Stomach (tissue), 9 donors: ENCODE measurements around the gene TCL1B. TPM values are rescaled to one million over a fixed set of nuclear protein-coding genes. Genes with fewer than 3 reads are reported as not detected.

ENCODE experiments used
- DNase-seq, 2 donors: peaks; one replicate each; pipeline versions ENCODE4 v3.0.0 to v3.0.0-alpha.2; 2013 to 2019
- H3K27ac ChIP-seq, 5 donors: fragments of 200-600 bp in 4 of 5; sonication (generic) in 4 of 5; one replicate each; pipeline ENCODE4 v1.5.1; 2013 to 2019; ENCODE audit warnings: mild to moderate bottlenecking in 1 of 5, moderate library complexity in 1 of 5
- H3K27me3 ChIP-seq, 3 donors: fragments of 200-600 bp; sonication (generic); one replicate each; pipeline ENCODE4 v1.5.1; 2017 to 2019; ENCODE audit warnings: mixed run types in 1 of 3
- H3K36me3 ChIP-seq, 4 donors: fragments of 200-600 bp; sonication (generic); 1 replicate in 3 of 4; 2 replicates in 1 of 4; pipeline ENCODE4 v1.5.1; 2016 to 2019
- H3K4me1 ChIP-seq, 4 donors: fragments of 200-600 bp; sonication (generic); one replicate each; pipeline ENCODE4 v1.5.1; 2016 to 2019
- H3K4me3 ChIP-seq, 4 donors: fragments of 200-600 bp; sonication (generic) in 3 of 4; one replicate each; pipeline ENCODE4 v1.5.1; 2016 to 2019; ENCODE audit warnings: mild to moderate bottlenecking in 1 of 4
- H3K9me3 ChIP-seq, 4 donors: fragments of 200-600 bp; sonication (generic); one replicate each; pipeline ENCODE4 v1.5.1; 2016 to 2019
- EP300 ChIP-seq: sonication (generic); formaldehyde crosslinking; IDR thresholded peaks from one replicate; pipeline ENCODE4 v1.6.1; 2017; ENCODE audit warnings: antibody characterized with exemption
- POLR2A ChIP-seq, 4 donors: fragments of 450-650 bp; IDR thresholded peaks; one replicate each; pipeline ENCODE4 v1.6.1; 2016; ENCODE audit warnings: antibody characterized with exemption in 4 of 4, control low read depth in 2 of 4, mild to moderate bottlenecking in 1 of 4, moderate library complexity in 1 of 4
- POLR2AphosphoS5 ChIP-seq, 3 donors: sonication (generic); formaldehyde crosslinking; IDR thresholded peaks; one replicate each; pipeline ENCODE4 v1.6.1; 2016; ENCODE audit warnings: antibody characterized with exemption in 3 of 3
- WGBS, 5 donors: extraction: QIAGEN DNeasy Blood & Tissue Kit in 3 of 5; methylation state at CpG; one replicate each; pipeline versions ENCODE4 v1.1.5 to v1.1.7; 2013 to 2018; 5-methylcytosine and 5-hydroxymethylcytosine counted together
- intact Hi-C: fragments of 100-400 bp; cut with DNase I; formaldehyde crosslinking; loops from one replicate; pipeline ENCODE4 v1.15.1; 2023; ENCODE audit warnings: low total_unique reads
- polyA plus RNA-seq, 3 donors: library from polyadenylated mRNA; stranded (reverse); fragments of 200-250 nt; gene quantifications; one replicate each; pipeline ENCODE4 v1.2.3, GENCODE V29; 2013
- total RNA-seq, 5 donors: library from RNA; depleted of rRNA; stranded (reverse); fragments of >200 nt; gene quantifications; one replicate each; pipeline versions ENCODE4 v1.1.0 to v1.2.3, GENCODE V29; 2014 to 2016
- TF ChIP-seq, protein P1 (sequence below), 7 experiments: fragments of 450-650 bp in 4 of 7; fragments of 200-600 bp in 3 of 7; sonication (generic) in 3 of 7; IDR thresholded peaks; one replicate each; pipeline ENCODE4 v1.5.1; 2016 to 2019; ENCODE audit warnings: antibody characterized with exemption in 7 of 7, control low read depth in 2 of 7, mild to moderate bottlenecking in 1 of 7
- donor health status: healthy with polysubstance abuse.
- donor health status: Bipolar disorder and iron deficiency.
- donor health status: healthy.

TCL1B gene
- total and polyA plus RNA-seq, 8 donors, result 0.37 TPM; not detected in 7

DNA sequence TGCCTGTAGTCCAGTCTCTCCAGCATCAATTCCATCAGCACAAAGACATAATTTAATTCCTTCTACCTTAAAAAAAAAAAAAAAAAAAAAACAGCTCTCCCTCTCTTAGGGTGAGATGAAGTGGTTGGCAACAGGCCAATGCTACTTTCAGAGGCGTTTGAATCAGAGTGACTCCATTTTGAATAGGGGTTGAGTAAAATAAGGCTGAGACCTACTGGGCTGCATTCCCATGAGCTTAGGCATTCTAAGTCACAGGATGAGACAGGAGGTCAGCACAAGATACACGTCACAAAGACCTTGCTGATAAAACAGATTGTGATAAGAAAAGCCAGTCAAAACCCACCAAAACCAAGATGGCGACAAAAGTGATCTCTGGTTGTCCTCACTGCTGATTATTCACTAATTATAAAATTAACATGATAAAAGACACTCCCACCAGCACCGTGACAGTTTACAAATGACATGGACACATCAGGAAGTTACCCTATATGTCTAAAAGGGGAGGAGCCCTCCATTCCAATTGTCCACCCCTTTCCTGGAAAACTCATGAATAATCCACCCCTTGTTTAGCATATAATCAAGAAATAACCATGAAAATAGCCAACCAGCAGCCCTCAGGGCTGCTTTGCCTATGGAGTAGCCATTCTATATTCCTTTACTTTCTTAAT is 6.9 kb upstream of the TCL1B start:
- intact Hi-C loops, result no loop called here
- H3K27ac ChIP-seq, result no peak overlapping the region
- peaks cover 0 to 7% (median 0%) of the 10 kb centered on the region in 3 donors for H3K27me3 ChIP-seq
- WGBS, 5 donors, result 63 to 70% (median 69%) methylated on average over 4 of the region's 4 CpGs
- H3K36me3 ChIP-seq, result no peaks in the 10 kb centered on the region
- peaks cover 0 to 7% (median 3%) of the 10 kb centered on the region in 4 donors for H3K9me3 ChIP-seq
- no peak overlapping the region for H3K4me3 ChIP-seq
- DNase-seq, result no peak
- TF ChIP-seq POLR2AphosphoS5 (IDR thresholded peaks at IDR 0.05) (no peak), POLR2A (IDR thresholded peaks at IDR 0.05) (no peak), EP300 (no peak)
- TF ChIP-seq, protein P1, sequence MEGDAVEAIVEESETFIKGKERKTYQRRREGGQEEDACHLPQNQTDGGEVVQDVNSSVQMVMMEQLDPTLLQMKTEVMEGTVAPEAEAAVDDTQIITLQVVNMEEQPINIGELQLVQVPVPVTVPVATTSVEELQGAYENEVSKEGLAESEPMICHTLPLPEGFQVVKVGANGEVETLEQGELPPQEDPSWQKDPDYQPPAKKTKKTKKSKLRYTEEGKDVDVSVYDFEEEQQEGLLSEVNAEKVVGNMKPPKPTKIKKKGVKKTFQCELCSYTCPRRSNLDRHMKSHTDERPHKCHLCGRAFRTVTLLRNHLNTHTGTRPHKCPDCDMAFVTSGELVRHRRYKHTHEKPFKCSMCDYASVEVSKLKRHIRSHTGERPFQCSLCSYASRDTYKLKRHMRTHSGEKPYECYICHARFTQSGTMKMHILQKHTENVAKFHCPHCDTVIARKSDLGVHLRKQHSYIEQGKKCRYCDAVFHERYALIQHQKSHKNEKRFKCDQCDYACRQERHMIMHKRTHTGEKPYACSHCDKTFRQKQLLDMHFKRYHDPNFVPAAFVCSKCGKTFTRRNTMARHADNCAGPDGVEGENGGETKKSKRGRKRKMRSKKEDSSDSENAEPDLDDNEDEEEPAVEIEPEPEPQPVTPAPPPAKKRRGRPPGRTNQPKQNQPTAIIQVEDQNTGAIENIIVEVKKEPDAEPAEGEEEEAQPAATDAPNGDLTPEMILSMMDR (IDR thresholded peaks at IDR 0.05), result no peak
- H3K4me1 ChIP-seq, result peaks cover 0 to 6% (median 0%) of the 10 kb centered on the region in 4 donors

DNA sequence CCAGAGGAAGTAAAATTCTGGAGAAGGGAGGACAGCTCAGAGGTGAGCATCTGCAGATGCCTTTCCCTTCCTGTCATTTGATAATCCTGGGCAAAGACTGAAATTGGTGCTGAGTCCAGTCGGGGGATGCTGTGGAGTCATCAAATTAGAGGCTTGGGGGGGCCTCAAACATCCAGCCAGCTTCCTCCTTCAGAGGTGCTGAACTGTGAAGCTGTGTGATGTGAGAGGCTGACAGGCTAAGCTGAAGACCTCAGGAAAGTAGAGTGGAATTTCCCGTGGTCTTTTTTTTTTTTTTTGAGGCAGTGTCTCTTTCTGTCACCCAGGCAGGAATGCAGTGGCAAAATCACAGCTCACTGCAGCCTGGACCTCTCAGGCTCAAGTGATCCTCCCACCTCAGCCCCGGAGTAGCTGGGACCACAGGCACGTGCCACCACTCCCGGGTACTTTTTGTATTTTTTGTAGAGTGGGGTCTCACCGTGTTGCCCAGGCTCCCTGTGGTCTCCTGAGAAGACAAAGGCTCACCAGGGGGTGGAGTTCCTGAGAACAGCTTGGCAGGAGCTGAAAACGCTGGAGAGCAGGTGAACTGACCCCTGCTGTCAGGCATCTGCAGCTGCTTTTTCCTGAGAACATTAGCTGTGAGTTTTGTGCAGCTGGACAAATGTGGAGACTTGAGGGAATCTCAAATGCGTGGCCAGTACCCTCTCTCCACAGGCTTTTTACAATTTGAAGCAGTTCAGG is 6.1 kb upstream of the TCL1B start:
- no peak overlapping the region for H3K4me3 ChIP-seq
- no peak for TF ChIP-seq POLR2A (IDR thresholded peaks at IDR 0.05)
- TF ChIP-seq, protein P1 (IDR thresholded peaks at IDR 0.05), result no peak
- no peak for TF ChIP-seq POLR2AphosphoS5 (IDR thresholded peaks at IDR 0.05)
- no peak for TF ChIP-seq EP300
- peaks cover 0 to 16% (median 0%) of the 10 kb centered on the region in 3 donors for H3K27me3 ChIP-seq
- no peak overlapping the region for H3K27ac ChIP-seq
- 19 to 39% (median 29%) methylated on average over 7 to 8 of the region's 8 CpGs for WGBS, 5 donors
- peaks cover 0 to 6% (median 0%) of the 10 kb centered on the region in 4 donors for H3K4me1 ChIP-seq
- intact Hi-C loops, result loop anchor here (10.0 kb wide), 1 partner anchor 65 kb away; no protein-coding TSS in a partner anchor
- peak in 1 of 2 donors; percentile 39 for DNase-seq
- H3K9me3 ChIP-seq, result peaks cover 0 to 7% (median 3%) of the 10 kb centered on the region in 4 donors
- H3K36me3 ChIP-seq, result no peaks in the 10 kb centered on the region

- Histone ChIP-seq H3K27ac (no peak overlapping the region), H3K27me3 (peaks cover 0 to 23% (median 0%) of the 10 kb centered on the region in 3 donors)
Measured at GRCh38 chr14:95681153-95681552, 5.1 kb upstream of the TCL1B start.

GRCh38 chr14:95683793-95684192 is 2.4 kb upstream of the TCL1B start:
- peak in 1 of 2 donors; percentile 36 for DNase-seq
- H3K27me3 ChIP-seq, result peaks cover 0 to 30% (median 0%) of the 10 kb centered on the region in 3 donors
- intact Hi-C loops, result loop anchor here (10.0 kb wide), 1 partner anchor 69 kb away; no protein-coding TSS in a partner anchor

More at GRCh38 chr14:95681153-95681552, 5.1 kb upstream of the TCL1B start:
- TF ChIP-seq EP300 (no peak), POLR2AphosphoS5 (IDR thresholded peaks at IDR 0.05) (no peak), POLR2A (IDR thresholded peaks at IDR 0.05) (no peak)
- TF ChIP-seq, protein P1 (IDR thresholded peaks at IDR 0.05), result no peak
- Histone ChIP-seq H3K9me3 (peaks cover 0 to 6% (median 3%) of the 10 kb centered on the region in 4 donors), H3K36me3 (no peaks in the 10 kb centered on the region), H3K4me1 (peaks cover 0 to 6% (median 0%) of the 10 kb centered on the region in 4 donors), H3K4me3 (no peak overlapping the region)
- 72 to 85% (median 79%) methylated on average over 2 of the region's 2 CpGs for WGBS, 5 donors
- intact Hi-C loops, result loop anchor here (10.0 kb wide), 1 partner anchor 66 kb away; no protein-coding TSS in a partner anchor
- no peak for DNase-seq

More at GRCh38 chr14:95683793-95684192, 2.4 kb upstream of the TCL1B start:
- no peaks in the 10 kb centered on the region for H3K4me1 ChIP-seq
- no peaks in the 10 kb centered on the region for H3K36me3 ChIP-seq
- H3K9me3 ChIP-seq, result no peaks in the 10 kb centered on the region
- TF ChIP-seq, protein P1 (IDR thresholded peaks at IDR 0.05), result peak in 5 of 7 experiments; percentile 43 to 70 (median 56)
- TF ChIP-seq POLR2A (IDR thresholded peaks at IDR 0.05), result no peak
- TF ChIP-seq EP300, result no peak
- TF ChIP-seq POLR2AphosphoS5 (IDR thresholded peaks at IDR 0.05), result no peak
- no peak overlapping the region for H3K27ac ChIP-seq
- 43 to 58% (median 51%) methylated on average over 4 of the region's 4 CpGs for WGBS, 5 donors
- no peak overlapping the region for H3K4me3 ChIP-seq
